Left lung (tissue), 10 donors: ENCODE data around the gene MFNG. TPM values are rescaled to one million over a fixed set of nuclear protein-coding genes. Genes with fewer than 3 reads are reported as not detected.

Source experiments
- ATAC-seq: fragments of 200-7000 bp; cut with Tn5 transposase; one replicate; pipeline ENCODE4 v1.9.1; 2020; ENCODE audit warnings: moderate library complexity
- DNase-seq, 4 donors: peaks; one replicate each; pipeline ENCODE4 v3.0.0-alpha.2; 2013 to 2020
- H3K27ac ChIP-seq, 2 donors: fragments of 200-600 bp; sonication (generic) in 1 of 2; one replicate each; pipeline versions ENCODE4 v1.5.0 to v1.8.0; 2020 to 2021
- H3K27me3 ChIP-seq, 2 donors: fragments of 200-600 bp; sonication (generic) in 1 of 2; one replicate each; pipeline versions ENCODE4 v1.5.0 to v1.8.0; 2020 to 2021
- H3K36me3 ChIP-seq, 2 donors: fragments of 200-600 bp; sonication (generic) in 1 of 2; one replicate each; pipeline versions ENCODE4 v1.5.0 to v1.8.0; 2020 to 2021
- H3K4me1 ChIP-seq, 2 donors: fragments of 200-600 bp; one replicate each; pipeline ENCODE4 v1.8.0; 2021
- H3K4me3 ChIP-seq, 2 donors: fragments of 200-600 bp; sonication (generic) in 1 of 2; one replicate each; pipeline versions ENCODE4 v1.5.0 to v1.8.0; 2020 to 2021; ENCODE audit warnings: mild to moderate bottlenecking in 1 of 2
- H3K9me3 ChIP-seq, 2 donors: fragments of 200-600 bp; sonication (generic) in 1 of 2; one replicate each; pipeline versions ENCODE4 v1.5.0 to v1.8.0; 2020 to 2021
- CTCF ChIP-seq, 2 donors: fragments of 200-600 bp; sonication (generic) in 1 of 2; IDR thresholded peaks; one replicate each; pipeline versions ENCODE4 v1.5.0 to v1.8.0; 2021; ENCODE audit warnings: antibody characterized with exemption in 2 of 2
- intact Hi-C, 2 donors: fragments of 100-400 bp; cut with DNase I; formaldehyde crosslinking; loops; one replicate each; pipeline versions ENCODE4 v1.11.2 to v1.14.2; 2022
- polyA plus RNA-seq, 6 donors: library from polyadenylated mRNA; unstranded; fragments of 120-200 nt; gene quantifications; one replicate each; pipeline ENCODE4 v1.2.1, GENCODE V29; 2013; ENCODE audit not compliant: insufficient read length in 6 of 6
- total RNA-seq, 2 donors: library from RNA; stranded (reverse); fragmentation: NEBNext Ultra II Directional; extraction: Animal tissue kit (Norgen Biotek cat#: 25700); gene quantifications; one replicate each; pipeline ENCODE4 v1.2.1, GENCODE V29; 2021
- donor health status: DM: no; HTN: yes; CAD: no.
- donor health status: DM: no; HTN: no; CAD: no.

Gene MFNG
- total and polyA plus RNA-seq, 8 donors: 17.7 to 46.4 (median 22.3) TPM

DNA sequence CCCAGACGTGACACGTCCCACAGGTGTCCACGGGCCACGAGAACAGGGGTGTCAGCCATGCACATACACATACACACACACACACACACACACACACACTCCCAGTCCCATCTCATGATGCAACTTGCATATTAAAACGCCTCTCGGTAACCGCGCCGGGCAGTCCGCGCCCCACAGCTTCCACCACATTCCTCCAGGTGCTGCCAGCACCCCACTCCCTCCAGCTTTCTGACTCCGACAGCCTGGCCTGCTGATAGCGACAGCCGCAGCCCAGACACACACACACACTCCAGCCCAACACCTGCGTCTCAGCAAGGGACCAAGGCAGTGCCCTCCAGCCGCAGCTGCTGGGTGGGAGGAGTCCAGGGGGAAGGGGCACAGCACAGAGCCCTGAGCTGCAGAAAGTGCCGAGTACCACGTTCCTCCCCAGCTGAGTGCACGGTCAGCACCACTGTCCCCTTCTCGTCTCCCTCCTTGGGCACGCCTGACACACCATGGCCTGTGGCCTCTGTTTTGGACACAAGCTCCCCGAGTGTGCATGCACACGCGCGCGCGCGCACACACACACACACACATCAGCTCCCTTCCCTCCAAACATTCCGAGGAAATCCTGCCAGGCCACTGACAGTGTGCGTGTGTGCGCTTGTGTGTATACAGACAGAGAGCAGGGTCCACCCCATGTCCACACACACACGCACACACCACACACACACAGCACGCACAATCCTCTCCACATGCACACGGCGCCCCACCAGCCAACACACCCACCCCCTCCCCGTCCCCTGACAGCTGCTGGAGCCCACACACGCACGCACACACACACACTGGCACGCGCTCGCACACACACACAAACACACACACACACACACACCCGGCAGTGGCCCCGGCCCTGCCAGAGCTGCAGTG lies 60.1 kb downstream of the MFNG start:
- ATAC-seq (peak; percentile 62), DNase-seq (peak in 2 of 4 donors; percentile 43 to 82)
- intact Hi-C loops: loop anchor here in 1 of 2 donors (10.0 kb wide), 1 partner anchor 111 kb away; no protein-coding TSS in a partner anchor
- no peak overlapping the region for H3K27ac ChIP-seq
- H3K9me3 ChIP-seq: no peaks in the 10 kb centered on the region
- no peaks in the 10 kb centered on the region for H3K36me3 ChIP-seq
- TF ChIP-seq CTCF (IDR thresholded peaks at IDR 0.05): no peak
- peak overlapping the region in 1 of 2 donors; percentile 37 for H3K4me3 ChIP-seq
- peaks cover 0 to 19% of the 10 kb centered on the region in 2 donors for H3K4me1 ChIP-seq
- peaks cover 13 to 94% of the 10 kb centered on the region in 2 donors for H3K27me3 ChIP-seq

GRCh38 chr22:37425369-37425768 lies 60.8 kb downstream of the MFNG start:
- Histone ChIP-seq H3K27ac (no peak overlapping the region), H3K27me3 (peaks cover 16 to 94% of the 10 kb centered on the region in 2 donors), H3K9me3 (no peaks in the 10 kb centered on the region), H3K36me3 (no peaks in the 10 kb centered on the region), H3K4me3 (no peak overlapping the region), H3K4me1 (peaks cover 3 to 26% of the 10 kb centered on the region in 2 donors)
- no peak for ATAC-seq
- no peak for TF ChIP-seq CTCF (IDR thresholded peaks at IDR 0.05)
- no peak for DNase-seq
- intact Hi-C loops: loop anchor here in 1 of 2 donors (10.0 kb wide), 1 partner anchor 111 kb away; no protein-coding TSS in a partner anchor

GRCh38 chr22:37423283-37423682 lies 62.9 kb downstream of the MFNG start:
- DNase-seq: no peak
- ATAC-seq: no peak
- TF ChIP-seq CTCF (IDR thresholded peaks at IDR 0.05): no peak
- peaks cover 4 to 41% of the 10 kb centered on the region in 2 donors for H3K4me1 ChIP-seq
- no peak overlapping the region for H3K4me3 ChIP-seq
- H3K36me3 ChIP-seq: no peaks in the 10 kb centered on the region
- no peak overlapping the region for H3K27ac ChIP-seq
- H3K27me3 ChIP-seq: peaks cover 28 to 94% of the 10 kb centered on the region in 2 donors
- no peaks in the 10 kb centered on the region for H3K9me3 ChIP-seq
- intact Hi-C loops: loop anchor here in 1 of 2 donors (10.0 kb wide), 1 partner anchor 108 kb away; no protein-coding TSS in a partner anchor

GRCh38 chr22:37421468-37421877 lies 64.7 kb downstream of the MFNG start:
- intact Hi-C loops: loop anchor here in 1 of 2 donors (10.0 kb wide), 1 partner anchor 107 kb away; no protein-coding TSS in a partner anchor
- Histone ChIP-seq H3K27me3 (peaks cover 21 to 94% of the 10 kb centered on the region in 2 donors), H3K4me1 (peaks cover 4 to 26% of the 10 kb centered on the region in 2 donors), H3K27ac (no peak overlapping the region), H3K36me3 (no peaks in the 10 kb centered on the region), H3K9me3 (no peaks in the 10 kb centered on the region), H3K4me3 (no peak overlapping the region)
- TF ChIP-seq CTCF (IDR thresholded peaks at IDR 0.05): no peak
- no peak for ATAC-seq
- DNase-seq: no peak
